ENCODE data around the gene TIMM23.
A peak's percentile ranks its signal among the peaks of the same experiment; 100 is the strongest.
"Not testable (repeated sequence)": the region's sequence is repeated elsewhere in the genome, so short reads cannot be mapped to it uniquely, and the experiment has no call there.

TIMM23 gene, protein sequence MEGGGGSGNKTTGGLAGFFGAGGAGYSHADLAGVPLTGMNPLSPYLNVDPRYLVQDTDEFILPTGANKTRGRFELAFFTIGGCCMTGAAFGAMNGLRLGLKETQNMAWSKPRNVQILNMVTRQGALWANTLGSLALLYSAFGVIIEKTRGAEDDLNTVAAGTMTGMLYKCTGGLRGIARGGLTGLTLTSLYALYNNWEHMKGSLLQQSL

DNA sequence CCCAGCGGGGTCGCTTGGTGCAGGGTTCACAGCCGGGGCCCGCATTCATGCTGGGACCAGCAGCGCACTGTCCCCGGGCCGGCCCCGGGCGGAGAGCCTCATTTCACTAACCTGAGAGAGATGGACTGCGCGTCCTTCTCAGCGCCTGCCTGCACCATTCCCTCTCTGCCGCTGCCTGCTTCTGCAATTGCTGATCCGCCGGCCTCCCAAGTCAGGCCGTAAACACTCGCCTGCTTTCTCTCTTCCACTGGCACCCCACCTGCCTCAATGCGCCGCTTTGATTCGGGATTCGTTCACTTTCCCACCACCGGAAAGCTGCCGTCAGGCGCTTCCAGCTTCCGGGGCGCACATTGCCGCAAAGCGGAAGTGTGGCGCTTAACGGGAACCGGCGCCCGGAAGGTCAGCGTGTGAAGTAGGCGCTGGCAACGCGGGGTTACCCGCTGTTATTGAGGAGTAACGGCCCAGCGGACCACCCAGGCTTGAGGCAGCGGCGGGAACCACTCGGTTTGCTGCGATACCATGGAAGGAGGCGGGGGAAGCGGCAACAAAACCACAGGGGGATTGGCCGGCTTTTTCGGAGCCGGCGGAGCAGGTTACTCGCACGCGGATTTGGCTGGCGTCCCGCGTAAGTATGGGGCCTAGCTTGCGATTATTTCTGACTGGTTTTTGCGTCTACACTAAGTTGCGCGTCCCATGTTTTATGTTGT, at the start of gene TIMM23:
TSS of gene TIMM23 (plus strand) at position 384 of the 707 bp plus-strand sequence. CDS start at position 520, 136 bp downstream.
- DNase-seq (ENCODE audit: low read depth): peak; percentile 75

DNA sequence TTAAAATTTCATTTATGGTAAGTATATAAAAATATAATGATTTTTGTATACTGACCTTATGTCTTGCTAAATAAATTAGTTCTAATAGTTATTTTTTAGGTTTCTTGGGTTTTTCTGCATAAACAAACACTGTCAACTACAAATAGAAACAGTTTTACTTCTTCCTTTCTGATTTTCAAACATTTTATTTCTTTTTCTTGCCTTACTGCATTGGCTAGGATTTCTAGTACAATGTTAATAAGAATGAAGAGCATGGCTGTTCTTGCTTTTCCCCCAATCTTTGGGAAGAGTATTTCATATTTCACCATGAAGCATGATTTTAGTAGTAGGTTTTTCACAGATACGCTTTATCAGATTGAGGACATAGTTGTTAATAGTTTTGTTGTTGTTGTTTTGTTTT, 45.5 kb upstream of the TIMM23 start:
- not testable (repeated sequence) for DNase-seq (ENCODE audit: low read depth)

DNA sequence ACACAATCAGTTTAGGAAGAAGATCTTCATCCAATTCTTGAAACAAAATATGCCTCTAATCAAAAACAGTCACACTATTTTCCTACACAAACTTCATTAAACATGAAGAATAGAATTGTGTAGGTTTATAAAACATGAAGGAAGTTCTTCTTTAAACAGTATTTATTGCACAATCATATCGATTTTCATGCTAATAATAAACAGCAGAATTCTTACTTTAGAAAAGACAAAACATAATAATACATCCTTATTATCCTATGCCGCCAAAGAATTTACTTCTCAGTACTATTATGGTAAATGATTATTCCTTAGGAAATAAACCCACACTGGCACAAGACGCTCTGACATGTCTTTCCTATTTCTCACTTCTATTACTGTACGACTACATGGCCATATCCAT, 41.0 kb upstream of the TIMM23 start:
- not testable (repeated sequence) for DNase-seq (ENCODE audit: low read depth)

DNA sequence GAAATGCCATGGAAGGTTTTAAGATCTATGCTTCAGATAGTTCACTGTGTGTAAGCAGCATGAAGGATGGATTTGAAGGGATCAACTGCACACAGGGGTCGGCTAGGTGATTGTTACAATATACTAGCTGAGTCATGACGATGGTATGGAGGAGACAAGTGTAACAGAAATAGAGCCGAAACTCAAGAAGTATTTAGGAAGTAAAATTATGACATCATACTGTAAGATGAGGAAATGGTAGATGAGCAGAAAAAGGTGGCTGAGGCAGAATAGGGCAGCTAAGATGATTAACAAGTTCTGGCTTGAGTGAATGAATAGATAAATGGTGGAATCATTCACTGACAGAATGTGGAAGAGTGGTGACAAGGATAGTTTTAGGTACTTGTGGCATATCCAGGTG, 37.5 kb upstream of the TIMM23 start:
- not testable (repeated sequence) for DNase-seq (ENCODE audit: low read depth)

DNA sequence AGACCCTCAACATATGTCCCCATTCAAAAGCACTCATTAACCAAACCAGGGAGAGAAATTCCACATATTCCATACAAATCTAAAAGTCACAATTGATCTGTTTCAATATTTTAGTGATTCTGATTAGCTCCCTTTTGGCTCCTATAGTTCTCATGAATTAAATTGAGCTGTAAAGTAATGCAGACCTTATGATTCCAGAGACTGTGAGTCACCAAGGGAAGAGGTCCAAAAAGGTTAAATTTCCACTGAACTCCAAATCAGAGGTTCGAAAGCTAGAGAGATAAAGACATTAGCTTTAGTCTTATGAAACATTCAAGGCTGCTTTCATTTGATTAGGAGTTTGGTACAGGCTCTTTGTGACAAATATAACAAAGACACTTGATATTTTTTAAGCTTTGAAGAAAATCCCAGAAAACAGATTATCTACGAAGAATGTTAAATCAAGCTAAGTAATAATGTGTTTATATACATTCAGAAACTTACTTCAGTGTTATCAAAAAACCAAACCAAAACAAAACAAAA, 33.1 kb upstream of the TIMM23 start:
- DNase-seq (ENCODE audit: low read depth): not testable (repeated sequence)

DNA sequence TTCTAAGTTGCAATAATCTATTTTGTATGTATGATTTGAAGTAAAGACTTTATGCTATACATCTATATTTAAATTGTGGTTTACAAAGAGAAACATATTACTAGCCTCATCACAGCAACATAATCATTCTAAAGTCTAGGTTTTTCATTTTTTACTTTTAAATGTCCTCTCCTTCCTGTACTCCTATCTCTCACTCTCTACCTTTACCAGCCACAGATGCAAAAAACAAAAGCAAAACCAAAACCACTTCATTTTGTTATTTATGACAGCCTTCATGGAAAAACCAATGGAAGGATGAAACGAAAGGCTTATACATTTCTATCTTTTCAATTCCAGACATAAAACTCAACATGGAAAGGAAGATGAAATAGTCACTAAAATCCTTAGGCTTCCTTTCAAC, 31.1 kb upstream of the TIMM23 start:
- not testable (repeated sequence) for DNase-seq (ENCODE audit: low read depth)

DNA sequence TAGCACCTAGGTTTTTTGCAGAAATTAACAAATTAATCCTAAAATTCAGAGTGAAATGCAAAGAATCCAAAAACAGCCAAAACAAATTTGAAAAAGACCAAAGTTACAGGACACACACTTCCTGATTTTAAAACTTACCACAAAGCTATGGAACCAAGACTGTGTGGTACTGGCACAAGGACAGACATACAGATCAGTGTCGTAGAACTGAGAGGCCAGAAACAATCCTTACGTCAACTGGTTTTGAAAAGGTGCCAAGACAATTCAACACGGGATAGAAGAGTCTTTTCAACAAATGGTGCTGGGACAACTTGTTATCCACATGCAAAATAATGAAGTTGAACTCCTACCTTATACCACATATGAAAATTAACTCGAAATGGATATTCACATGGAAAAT, 26.8 kb upstream of the TIMM23 start:
- DNase-seq (ENCODE audit: low read depth): not testable (repeated sequence)

DNA sequence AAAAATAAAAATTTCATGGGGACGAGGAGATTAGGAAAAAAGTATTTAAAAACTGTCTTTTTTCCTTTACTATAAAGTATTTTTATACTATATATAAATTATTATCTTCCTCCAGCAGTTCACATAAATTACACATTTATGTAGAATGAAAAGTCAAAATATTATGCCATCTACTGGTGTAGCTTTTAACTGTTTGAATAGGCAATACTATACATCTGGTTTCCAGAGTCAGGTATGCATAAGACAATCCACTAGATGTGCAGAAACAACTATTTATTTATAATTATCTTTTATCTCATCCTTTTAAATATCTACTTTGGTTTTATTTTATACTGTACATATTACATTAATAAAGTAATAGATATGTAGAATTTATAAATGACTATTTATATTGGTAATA, 24.9 kb upstream of the TIMM23 start:
- not testable (repeated sequence) for DNase-seq (ENCODE audit: low read depth)

DNA sequence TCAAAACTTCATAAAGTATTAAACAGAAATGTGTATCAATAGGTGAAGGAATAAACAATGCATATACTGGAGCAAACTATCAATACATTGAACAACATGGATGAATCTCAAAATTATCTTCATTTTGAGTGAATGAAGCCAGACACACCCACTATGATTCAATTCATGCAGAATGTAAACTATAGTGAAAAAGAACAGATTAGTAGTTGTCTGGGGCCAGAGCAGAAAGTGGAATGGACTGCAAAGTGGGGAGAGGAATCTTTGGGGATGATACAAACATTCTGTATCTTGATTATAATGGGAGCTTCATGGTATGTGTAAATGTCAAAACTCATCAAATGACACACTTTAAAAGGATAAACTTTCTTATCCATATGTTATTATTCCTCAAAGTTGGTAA, 23.5 kb upstream of the TIMM23 start:
- not testable (repeated sequence) for DNase-seq (ENCODE audit: low read depth)

DNA sequence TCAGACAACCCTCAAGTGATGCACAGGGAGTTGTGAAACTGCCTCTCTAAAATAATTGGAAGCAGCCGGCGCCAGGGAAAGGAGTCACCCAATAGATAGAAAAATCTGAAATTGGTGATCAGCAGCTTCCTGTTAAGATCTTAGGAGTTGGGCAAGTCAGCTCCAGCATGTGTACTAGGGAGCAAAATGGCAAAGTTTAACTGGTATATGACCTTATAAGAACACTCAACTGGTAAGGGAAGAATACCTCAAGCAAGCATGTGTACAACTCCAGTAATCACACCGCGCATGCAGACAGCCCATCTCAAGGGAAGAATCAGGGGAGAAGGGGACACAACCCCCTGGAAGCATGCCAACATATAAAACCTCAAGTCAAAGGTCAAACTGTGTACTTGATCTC, 17.9 kb upstream of the TIMM23 start:
- DNase-seq (ENCODE audit: low read depth): not testable (repeated sequence)

DNA sequence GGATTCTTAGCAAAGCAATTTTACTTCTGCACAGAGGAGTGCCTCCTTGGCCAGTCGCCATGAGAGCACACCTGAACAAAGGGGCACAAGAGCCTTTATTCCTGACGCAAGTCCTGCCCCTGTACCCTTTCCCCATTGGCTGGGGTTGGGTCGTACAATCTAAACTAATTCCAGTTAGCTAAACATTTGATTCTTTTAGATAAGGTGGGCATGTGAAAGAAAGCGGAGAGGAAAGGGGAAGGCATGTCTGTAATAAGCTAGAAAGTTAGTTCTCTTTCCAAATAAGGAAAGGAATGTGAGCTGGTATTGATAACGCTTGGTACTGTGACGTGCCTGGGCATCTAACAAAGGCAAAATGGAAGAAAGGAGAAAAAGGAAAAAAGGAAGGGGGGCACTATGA, 15.7 kb upstream of the TIMM23 start:
- DNase-seq (ENCODE audit: low read depth): not testable (repeated sequence)

DNA sequence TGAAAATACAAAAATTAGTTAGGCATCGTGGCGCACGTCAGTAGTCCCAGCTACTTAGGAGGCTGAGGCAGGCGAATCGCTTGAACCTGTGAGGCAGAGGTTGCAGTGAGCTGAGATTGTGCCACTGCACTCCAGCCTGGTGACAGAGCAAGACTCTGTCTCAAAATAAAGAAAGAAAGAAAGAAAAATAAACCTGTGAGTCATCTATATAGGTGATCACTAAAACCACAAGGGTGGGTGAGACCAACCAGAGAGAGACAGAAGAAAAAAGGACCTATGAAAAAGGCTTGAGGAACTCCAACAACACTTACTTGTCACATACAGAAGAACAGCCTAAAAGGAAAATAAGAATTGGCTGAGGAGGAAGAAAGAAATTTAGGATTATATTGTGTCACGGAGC, 14.4 kb upstream of the TIMM23 start:
- not testable (repeated sequence) for DNase-seq (ENCODE audit: low read depth)

DNA sequence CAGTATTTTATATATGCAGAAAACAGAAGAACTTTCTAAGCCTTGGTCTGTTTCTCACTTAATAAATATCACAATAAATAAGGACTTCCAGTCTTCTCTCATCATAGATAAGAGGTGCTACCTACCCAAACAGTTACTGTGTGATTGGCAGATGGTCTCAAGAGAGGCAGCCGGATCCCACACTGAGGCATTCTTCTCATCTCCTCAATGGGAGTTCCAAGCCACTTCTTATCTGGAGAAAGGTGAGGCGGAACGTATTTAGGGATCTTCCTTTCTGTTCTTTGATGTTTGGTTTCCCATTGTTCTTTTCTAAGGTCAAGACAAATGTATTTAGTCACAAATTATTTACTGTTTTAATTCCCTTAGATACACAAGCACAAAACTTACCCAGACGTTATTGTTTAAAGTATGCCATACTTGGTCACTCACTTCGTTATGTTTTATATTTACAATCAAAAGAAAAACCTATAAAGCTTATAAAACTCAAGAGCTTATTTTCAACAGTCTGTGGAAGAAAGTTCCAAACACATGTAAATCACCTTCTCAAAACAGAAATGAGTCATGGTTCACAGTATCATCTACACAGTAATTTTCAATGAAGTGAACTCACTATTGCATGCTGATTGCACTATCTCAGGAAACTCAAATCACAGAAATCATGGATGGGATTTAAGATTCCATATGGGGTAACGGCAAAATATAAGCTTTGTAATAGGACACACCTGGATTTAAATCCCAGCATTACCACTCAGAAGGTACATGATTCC, 9.4 kb upstream of the TIMM23 start:
- DNase-seq (ENCODE audit: low read depth): not testable (repeated sequence)

DNA sequence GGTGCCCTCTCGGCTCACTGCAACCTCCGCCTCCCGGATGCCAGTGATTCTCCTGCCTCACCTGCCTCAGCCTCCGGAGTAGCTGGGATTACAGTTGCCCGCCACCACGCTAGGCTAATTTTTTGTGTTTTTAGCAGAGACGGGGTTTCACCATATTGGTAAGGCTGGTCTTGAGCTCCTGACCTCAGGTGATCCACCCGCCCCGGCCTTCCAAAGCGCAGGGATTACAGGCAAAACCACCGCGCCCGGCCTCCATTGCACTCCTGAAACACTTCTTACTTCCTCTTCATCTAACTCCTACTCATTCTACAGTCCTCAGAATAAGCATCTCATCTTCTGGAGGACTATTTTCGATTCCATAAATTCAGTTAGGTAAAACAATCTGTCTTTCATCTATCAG, 1.3 kb upstream of the TIMM23 start:
- DNase-seq (ENCODE audit: low read depth): not testable (repeated sequence)

DNA sequence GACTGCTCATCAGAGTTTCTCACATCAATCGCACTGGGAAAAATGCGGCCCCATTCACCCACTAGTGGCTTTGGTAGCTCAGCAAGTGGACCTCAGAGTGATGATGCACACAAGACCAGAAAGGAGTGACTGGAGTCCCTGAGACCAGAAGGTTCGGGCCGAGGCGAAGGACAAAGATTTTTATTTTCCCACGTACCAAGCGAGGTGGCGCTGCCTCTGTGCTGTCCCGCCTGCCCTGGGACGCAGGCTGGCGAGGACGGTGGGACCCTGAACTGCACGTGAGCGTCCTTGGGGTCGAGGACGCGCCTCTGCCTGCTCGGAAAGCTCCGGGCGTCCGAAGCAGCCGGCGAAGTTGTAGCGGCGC, 565 bp upstream of the TIMM23 start:
- not testable (repeated sequence) for DNase-seq (ENCODE audit: low read depth)

DNA sequence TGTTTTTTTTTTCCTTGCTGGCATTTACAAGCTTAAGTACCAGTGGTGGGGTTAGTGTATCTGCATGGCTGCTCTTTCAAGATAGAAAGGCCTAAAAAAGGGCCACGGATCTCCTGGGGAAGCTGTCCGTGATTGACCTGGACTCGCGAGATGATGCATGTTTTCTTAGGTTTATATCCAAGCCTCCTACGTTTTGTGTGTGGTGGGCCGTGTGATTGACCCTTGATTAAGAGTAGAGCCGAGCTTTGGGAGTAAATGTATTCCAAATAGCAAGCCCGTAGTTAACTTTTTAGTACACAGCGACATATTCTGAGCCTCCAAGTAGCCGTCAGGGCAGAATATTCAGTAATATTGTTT, 502 bp downstream of the TIMM23 start:
- not testable (repeated sequence) for DNase-seq (ENCODE audit: low read depth)

DNA sequence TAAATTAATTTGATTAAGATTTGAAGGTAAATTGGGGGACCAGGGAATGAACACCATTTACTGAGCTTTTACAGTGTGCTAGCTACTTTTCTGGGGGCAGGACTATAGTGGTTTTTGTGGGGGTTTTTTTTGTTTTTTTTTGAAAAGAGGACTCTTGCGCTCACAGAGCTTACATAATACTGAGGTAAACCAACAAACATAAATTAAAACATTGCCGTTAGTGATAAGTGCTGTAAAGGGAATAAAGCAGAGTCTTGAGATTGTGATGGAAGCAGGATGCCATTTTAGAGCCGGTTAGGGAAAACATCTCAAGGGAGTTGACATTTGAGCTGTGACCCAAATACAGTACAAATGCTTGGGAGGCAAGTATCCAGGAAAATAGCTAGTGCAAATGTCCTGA, 1.8 kb downstream of the TIMM23 start:
- DNase-seq (ENCODE audit: low read depth): not testable (repeated sequence)

DNA sequence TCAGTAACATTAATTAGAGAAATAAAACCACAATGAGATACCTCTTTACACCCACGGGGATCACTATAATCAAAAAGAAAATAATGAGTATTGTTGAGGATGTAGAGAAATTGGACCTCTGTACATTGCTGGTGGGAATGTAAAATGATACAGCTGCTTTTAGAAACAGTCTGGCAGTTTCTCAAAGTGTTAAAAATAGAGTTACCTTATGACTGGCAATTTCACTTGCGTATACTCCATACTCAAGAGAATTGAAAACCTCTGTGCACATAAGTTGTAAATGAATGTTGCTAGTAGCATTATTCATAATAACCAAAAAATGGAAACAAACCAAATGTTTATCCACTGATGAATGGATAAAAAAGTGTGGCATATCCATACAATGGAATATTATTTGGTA, 6.3 kb downstream of the TIMM23 start:
- not testable (repeated sequence) for DNase-seq (ENCODE audit: low read depth)

DNA sequence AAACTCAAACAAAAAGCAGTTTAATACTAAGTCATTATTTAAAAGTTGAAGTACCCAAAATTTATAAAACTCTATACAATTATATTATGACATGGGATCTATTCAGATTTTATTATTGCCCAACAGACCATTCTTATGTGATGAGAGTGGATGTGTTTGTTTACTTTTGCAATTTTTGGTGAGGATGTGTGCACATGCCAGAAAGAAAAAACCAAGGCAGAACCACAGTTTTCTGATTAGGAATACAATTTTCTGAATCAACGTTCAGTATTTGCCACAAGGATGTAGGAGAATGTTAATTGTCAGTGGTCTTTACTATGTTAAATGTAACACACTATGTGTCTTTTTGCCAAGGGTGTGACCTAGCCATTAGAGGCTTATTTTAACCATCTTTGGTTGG, 9.1 kb downstream of the TIMM23 start:
- DNase-seq (ENCODE audit: low read depth): not testable (repeated sequence)

DNA sequence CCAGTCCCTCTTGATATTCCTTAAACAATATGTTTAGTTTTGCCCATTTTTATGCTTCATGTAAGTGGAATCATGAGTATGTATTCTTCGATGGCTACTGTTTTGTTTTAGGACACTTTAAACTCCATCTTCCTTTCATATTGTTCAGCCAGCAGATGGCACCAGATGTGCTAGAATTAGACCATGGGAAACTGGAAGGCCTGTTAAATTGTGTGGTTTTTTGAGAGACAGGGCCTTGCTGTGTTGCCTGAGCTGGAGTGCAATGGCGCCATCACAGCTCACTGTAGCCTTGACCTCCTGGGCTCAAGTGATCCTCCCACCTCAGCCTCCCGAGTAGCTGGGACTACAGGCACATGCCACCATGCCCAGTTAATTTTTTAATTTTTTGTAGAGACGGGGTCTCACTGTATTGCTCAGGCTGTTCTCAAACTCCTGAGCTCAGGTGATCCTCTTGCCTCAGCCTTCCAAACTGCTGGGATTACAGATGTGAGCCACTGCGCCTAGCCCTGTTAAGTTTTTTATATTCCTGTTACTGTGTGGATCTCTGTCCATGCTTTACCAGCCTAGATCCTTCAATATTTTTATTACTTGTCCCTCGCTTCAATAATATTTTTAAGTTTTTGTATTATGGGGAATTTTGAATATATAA, 11.4 kb downstream of the TIMM23 start:
- not testable (repeated sequence) for DNase-seq (ENCODE audit: low read depth)

DNA sequence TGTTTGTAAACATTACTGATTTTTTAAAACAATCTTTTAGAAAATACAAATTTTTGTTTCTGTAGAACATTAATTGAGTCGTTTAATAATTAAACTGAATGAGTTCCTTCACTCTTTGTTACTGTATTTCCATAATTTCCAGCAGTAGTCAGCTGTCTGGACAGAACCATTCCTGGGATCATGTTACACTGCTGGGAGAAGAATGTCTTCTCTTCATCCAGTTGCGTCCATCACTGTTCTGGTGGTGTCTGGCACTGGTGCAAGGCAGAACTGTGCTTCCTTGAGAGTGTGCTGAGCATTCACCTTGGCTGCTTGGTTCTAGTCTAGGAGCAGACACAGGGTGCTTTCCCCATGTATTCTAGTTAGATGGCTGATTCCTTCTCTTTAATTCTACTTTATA, 12.2 kb downstream of the TIMM23 start:
- not testable (repeated sequence) for DNase-seq (ENCODE audit: low read depth)

DNA sequence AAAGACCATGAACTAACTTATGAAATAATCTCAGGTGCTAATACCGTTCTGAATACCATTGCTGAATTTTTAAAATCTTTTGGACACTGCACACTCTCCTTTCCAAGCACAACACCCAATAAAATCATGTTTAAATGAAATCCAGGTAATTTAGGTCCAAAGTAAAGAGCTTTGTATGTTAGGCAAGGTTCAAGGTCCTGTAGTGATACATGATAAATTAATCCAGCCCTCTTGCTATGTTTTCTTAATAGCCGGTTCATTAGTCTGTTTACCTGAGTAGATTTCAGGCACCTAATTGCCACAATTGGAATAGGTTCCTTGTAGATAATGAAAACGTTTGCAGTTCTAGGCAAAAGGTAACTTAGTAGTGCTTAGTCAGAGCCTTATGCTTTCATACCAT, 13.3 kb downstream of the TIMM23 start:
- DNase-seq (ENCODE audit: low read depth): not testable (repeated sequence)
